Skeletal muscle satellite cell (primary cell): Measurements from ENCODE around the gene GOLGA6A.
"Not testable (repeated sequence)": the region's sequence is repeated elsewhere in the genome, so short reads cannot be mapped to it uniquely, and the experiment has no call there.

ENCODE experiments used
- H3K27me3 ChIP-seq: 2 replicates; pipeline ENCODE4 v1.7.0; 2013; ENCODE audit warnings: low read length; ENCODE audit not compliant: control insufficient read depth, insufficient read depth
- H3K36me3 ChIP-seq: 2 replicates; pipeline ENCODE4 v1.7.0; 2013; ENCODE audit warnings: mild to moderate bottlenecking, control low read depth, low read length; ENCODE audit not compliant: insufficient read depth
- H3K4me1 ChIP-seq: 2 replicates; pipeline ENCODE4 v1.7.0; 2013; ENCODE audit warnings: low read length; ENCODE audit not compliant: control insufficient read depth, insufficient read depth
- H3K4me2 ChIP-seq: 2 replicates; pipeline ENCODE4 v1.7.0; 2013; ENCODE audit warnings: mild to moderate bottlenecking, low read length
- H3K4me3 ChIP-seq: 2 replicates; pipeline ENCODE4 v1.7.0; 2013; ENCODE audit warnings: low read length
- H3K9ac ChIP-seq: 2 replicates; pipeline ENCODE4 v1.7.0; 2013; ENCODE audit warnings: mild to moderate bottlenecking, low read depth, low read length, moderate library complexity
- H3K9me3 ChIP-seq: replicated peaks from 2 replicates; pipeline ENCODE4 v1.7.0; 2013; ENCODE audit warnings: mild to moderate bottlenecking, control low read depth, low read length

The GOLGA6A gene

DNA sequence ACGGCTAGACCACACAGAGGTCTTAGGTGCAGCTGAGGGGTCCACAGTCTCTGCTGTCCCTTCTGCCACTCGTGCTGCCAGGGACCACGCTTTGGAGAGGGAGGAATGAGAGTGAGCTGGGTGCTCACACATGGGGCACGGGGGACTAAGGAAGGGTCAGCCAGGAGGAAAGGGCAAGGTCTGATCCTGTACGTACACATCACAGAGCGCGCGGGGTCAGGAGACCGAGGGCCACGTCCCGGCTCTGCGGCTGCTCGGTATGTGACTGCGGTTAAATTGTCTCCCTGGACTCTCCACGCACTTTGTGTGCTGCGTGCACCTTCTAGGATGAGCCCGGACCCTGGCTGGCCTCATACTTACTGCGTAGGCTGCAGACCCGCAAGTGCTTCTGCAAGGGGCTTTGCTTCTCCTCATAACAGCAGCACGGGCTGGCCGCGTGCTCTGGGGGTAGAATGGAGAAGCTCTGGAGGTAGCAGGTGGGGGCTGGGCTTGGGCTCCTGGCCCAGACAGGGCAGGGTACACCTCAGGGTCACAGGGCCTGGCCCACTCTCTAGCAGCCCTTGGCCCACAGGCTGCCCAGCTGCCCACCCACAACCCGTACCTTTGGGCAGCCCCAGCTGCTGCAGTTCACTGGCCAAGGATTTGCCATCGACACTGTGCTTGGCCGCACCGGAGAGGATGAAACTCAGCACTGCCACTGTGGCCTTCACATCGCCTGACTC lies 14.6 kb upstream of the GOLGA6A start:
- H3K27me3 ChIP-seq, H3K36me3 ChIP-seq, H3K4me2 ChIP-seq, H3K9me3 ChIP-seq, H3K4me3 ChIP-seq, H3K4me1 ChIP-seq, H3K9ac ChIP-seq: not testable (repeated sequence)

DNA sequence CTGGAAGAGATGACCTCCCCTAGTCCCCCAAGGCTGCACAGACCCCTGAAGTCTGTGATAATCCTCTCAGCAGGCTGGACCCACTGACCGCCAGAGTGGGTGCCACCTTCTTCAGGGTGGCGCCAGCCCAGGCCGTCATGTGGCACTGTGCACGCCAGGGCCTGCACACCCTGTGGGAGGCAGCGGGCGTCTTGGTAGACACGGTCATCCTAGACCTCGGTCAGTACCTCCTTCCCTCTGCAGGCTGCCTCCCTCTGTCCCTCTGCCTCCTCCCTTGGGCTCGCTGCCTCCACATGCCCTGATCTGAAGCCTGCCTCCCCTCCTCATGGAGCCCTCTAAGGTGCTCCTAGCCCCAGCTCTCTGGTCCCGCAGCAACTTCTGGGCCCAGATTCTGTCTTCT lies 13.3 kb upstream of the GOLGA6A start:
- H3K4me3 ChIP-seq, H3K9me3 ChIP-seq, H3K9ac ChIP-seq, H3K4me2 ChIP-seq, H3K27me3 ChIP-seq, H3K4me1 ChIP-seq, H3K36me3 ChIP-seq: not testable (repeated sequence)

DNA sequence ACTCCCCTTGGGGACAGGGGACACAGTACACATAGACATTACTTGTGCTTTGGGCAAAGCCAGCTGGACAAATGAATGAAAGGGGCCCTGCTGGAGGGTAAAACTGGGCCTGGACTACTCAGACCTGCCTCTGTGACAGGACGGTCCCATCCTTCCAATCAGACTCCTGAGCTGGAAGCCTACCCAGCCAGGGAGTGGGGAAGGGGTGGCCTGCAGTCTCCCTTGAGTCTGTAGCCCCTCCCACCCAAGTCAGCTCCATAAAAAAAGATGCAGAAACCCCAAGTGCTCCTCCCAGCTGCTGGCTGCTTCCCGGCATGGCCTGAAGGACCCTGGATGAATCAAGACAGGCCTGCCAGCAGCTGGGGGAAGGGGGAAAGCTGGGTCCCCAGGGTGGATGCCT lies 12.2 kb upstream of the GOLGA6A start:
- H3K27me3 ChIP-seq, H3K4me1 ChIP-seq: not testable (repeated sequence)

DNA sequence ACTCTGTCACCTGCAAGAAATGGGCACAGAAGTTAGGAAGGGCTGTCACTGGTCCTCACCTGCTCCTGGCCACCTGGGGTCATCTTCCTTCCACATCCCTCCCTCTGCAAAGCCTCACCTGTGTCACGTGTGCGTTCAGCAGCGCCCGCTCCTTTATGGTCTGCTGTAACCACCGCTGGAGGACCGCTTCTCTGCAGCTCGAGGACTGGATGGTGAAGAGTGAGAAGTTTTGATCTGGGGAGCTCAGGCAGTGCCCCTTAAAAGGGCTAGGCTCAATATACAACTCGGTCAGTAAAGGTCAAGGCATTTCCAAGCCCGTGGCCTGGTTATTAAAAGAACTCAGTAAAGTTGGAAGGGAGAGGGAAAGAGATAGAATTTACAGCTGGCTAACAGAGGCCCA lies 6.6 kb downstream of the GOLGA6A start:
- not testable (repeated sequence) for H3K4me2 ChIP-seq, H3K9me3 ChIP-seq, H3K9ac ChIP-seq, H3K4me3 ChIP-seq, H3K36me3 ChIP-seq, H3K27me3 ChIP-seq, H3K4me1 ChIP-seq

More for the DNA sequence above, 12.2 kb upstream of the GOLGA6A start:
- not testable (repeated sequence) for H3K4me3 ChIP-seq, H3K9ac ChIP-seq, H3K36me3 ChIP-seq, H3K9me3 ChIP-seq, H3K4me2 ChIP-seq

DNA sequence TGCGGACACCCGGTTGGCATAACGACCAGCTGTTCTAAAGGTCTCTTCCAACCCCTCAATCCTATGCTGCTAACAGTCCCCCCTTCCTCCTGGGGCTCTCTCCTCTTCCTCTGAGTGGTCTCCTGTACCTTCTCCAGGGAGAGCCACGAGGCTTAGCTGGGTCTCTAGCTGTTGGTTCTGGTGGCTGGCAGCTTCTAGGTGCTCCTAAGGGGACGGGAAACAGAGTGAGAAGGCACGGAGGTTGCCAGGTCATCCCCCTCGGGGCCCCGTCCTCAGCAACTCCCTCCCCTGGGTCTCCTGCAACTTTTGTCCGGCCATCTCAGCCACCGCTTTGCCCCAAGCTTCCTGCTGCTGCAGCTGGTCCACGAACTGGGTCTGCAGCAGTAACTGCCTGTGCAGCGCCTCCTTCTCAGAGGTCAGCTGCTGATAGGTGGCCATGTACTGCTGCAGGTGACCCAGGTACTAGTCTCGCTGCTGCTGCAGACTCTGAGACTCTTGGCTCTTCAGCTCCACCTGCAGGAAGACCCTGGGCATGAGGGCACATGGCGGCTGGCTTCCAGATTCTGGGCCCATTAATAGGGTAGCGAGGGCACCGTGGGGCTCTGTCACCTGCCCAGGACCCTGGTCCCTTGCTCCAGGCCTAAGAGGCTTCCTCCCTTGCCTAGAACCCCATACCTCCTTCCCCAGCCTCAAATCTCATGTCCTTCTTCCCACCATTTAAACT lies 9.6 kb downstream of the GOLGA6A start:
- H3K36me3 ChIP-seq, H3K9me3 ChIP-seq, H3K4me2 ChIP-seq, H3K9ac ChIP-seq, H3K4me1 ChIP-seq, H3K4me3 ChIP-seq, H3K27me3 ChIP-seq: not testable (repeated sequence)

DNA sequence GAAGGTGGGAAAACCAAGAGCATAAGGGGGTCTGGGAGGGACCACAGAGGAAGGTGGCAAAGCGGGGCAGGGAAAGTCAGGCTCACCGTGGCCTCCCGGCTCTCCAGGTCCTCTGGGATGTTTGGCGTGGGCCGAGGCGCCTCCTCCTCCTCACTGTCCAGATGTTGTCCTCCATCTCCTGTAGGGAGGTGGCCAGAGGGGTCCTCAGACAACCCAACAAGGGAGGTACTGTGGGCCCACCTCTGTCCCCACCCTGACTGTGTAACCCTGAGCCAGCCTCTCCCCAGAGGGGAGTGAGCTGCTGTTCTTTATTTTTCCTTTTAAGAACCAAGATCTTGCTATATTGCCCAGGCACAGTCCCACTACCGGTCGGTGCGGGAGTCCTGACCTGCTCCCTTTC lies 10.2 kb downstream of the GOLGA6A start:
- not testable (repeated sequence) for H3K4me2 ChIP-seq, H3K36me3 ChIP-seq, H3K9me3 ChIP-seq, H3K4me1 ChIP-seq, H3K27me3 ChIP-seq, H3K4me3 ChIP-seq, H3K9ac ChIP-seq

DNA sequence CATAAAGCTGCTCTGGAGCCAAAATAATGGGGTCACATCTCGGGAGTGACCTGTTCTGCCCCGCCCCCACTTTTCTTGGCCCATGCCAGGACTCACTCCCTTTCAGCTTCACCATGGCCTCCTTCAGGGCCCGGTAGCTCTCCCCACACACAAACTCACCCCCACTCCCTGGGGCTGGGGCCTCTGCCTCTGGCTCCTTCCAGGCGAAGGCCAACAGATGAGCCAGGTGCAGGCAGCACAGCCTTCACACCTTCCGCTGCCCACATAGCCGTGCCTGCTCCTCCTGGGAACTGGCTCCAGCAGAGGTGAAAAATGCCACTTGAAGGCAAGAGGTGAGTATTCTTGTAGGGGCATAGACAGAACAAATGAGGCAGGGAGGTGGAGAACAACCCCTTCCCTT lies 10.7 kb downstream of the GOLGA6A start:
- H3K27me3 ChIP-seq, H3K4me2 ChIP-seq, H3K36me3 ChIP-seq, H3K9me3 ChIP-seq, H3K4me1 ChIP-seq, H3K9ac ChIP-seq, H3K4me3 ChIP-seq: not testable (repeated sequence)

DNA sequence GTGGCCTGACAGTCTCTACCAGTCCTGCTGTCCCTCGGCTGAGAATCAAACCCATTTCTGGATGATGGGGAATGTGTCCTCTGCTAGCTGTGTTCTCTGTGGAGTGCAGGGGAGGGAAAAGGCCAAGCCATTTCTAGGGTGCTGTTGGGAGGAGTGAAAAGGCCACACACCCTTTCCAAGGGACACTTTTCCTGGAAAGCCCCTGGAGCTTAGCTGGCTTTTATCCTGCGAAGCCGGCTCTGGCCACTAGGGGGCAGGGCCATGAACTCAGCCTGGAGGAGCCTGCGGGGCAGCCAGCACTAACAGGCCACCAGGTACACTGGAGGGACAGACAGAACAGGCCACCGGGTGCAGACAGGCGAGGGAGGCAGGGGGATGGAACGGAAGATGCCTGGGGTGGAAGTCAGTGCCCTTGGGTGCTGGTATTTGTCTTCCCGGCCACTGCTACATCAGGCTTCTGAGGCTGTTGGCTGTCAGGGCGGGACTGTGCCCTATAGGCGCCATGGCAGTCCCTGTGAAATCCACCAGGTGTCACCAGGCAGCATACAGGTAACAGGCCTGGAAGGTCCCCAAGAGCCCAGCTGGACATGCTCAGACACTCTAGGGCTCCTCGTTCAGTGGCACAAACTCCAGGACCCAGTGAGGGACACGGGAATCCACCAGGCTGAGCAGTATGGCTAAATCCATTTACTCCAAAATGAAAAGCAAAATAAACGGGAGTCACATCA lies 16.5 kb downstream of the GOLGA6A start:
- H3K4me3 ChIP-seq, H3K36me3 ChIP-seq, H3K9me3 ChIP-seq, H3K9ac ChIP-seq, H3K4me1 ChIP-seq, H3K27me3 ChIP-seq, H3K4me2 ChIP-seq: not testable (repeated sequence)

DNA sequence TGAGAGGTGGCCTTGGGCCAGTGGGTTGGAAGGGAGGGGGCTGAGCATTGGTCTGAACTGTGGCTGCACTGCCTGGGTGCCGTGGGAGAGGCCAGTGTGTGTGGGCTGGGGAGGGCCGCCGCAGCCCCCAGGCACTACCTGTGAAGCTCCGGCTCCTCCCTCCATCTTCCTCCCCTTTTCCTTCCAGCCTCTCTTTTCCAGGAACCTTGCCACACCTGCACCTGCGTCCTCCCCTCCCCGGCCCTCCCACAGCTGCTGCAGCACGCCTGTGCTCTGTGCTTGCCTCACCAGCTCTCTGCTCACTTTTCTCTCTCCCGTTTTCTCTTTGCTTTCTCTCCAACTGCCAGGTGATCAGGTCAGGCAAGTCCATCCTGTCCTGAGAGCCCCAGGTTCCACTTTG lies 17.5 kb downstream of the GOLGA6A start:
- H3K36me3 ChIP-seq, H3K4me1 ChIP-seq, H3K9me3 ChIP-seq, H3K4me2 ChIP-seq, H3K9ac ChIP-seq, H3K4me3 ChIP-seq: not testable (repeated sequence)
- peaks cover 12% of the 10 kb centered on the region for H3K27me3 ChIP-seq

DNA sequence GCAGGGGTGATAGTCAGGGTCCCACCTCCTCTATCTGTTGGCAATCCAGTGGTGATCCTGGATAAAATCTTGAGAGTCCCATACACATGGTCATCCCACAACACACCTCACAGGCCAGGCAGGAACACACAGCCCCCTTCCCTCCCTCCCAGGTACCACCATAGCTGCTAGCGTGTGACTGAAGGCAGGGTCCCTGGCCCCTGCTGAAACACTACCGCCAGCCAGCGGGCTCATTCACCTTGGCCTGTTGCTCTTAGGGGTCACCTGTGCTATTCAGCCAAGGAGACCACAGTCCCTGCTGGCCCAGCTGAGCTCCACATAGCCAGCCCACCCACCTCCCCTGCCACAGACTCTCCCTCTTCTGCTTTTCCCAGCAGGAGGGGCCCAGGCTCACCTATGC lies 18.2 kb downstream of the GOLGA6A start:
- not testable (repeated sequence) for H3K4me2 ChIP-seq

DNA sequence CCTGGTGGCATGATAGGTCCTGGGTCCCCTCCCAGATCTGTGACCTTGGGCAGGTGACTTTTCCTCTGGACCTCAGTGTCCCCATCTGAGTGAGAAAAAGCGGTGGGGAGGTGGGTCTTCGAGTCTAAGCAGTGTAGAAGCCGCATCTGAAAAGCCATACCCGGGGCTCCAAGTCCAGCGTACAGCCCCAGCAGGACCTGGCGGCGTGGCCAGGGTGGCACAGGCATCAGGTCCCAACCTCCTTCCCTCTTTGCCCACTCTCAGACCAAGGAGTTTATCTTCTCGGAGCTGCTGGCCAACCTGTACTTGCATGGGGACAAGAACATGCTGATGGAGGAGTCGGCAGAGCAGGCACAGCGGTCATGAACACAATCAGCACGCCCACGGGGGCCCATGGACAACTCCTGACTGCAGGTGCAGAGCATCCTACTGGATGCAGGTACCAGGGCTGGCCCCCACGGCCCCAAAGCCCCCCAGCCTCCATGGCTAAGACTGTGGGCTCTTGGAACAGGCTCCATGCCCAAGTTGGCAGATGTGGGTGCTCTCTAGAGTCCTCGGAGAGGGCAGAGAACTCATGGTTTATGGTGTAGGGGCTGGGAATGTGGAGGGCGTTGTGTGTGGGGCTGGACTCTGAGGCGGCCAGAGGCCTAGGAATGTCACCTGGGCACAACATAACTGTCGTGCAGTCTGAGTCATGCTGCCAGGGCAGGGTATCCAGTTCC lies 18.8 kb downstream of the GOLGA6A start:
- not testable (repeated sequence) for H3K4me3 ChIP-seq, H3K36me3 ChIP-seq, H3K4me1 ChIP-seq, H3K9me3 ChIP-seq, H3K9ac ChIP-seq, H3K4me2 ChIP-seq
- H3K27me3 ChIP-seq = peaks cover 24% of the 10 kb centered on the region

More for the DNA sequence above, 18.2 kb downstream of the GOLGA6A start:
- H3K27me3 ChIP-seq = peaks cover 18% of the 10 kb centered on the region
- not testable (repeated sequence) for H3K4me1 ChIP-seq, H3K9ac ChIP-seq, H3K9me3 ChIP-seq, H3K4me3 ChIP-seq, H3K36me3 ChIP-seq
